Endothelial cell of umbilical vein (primary cell): ENCODE results near the gene CCDC102B. TPM values are rescaled to one million over a fixed set of nuclear protein-coding genes. Genes with fewer than 3 reads are reported as not detected.

Source experiments
- BruUV-seq: library from RNA; stranded (reverse); fragments of 400-500 nt; replicated peaks from 2 replicates; lab custom pipeline; 2021; lab: Mats Ljungman, UMichigan
- CTCF ChIA-PET: fragments of 300-600, 350-600 bp; sonication (Branson Sonifier 250); formaldehyde crosslinking; loops from one replicate; lab custom pipeline; 2021; ENCODE audit warnings: antibody characterized with exemption, inconsistent platforms; lab: Charles Lee
- POLR2A ChIA-PET: fragments of 300-600, 350-600 bp; sonication (Branson Sonifier 250); formaldehyde crosslinking; loops from one replicate; lab custom pipeline; 2021; ENCODE audit warnings: antibody characterized with exemption, inconsistent platforms; lab: Charles Lee
- DNase-seq: peaks from one replicate; pipeline ENCODE4 v3.0.0-alpha.2; 2011; ENCODE audit warnings: low read depth, low spot score
- FAIRE-seq: peaks from 2 replicates; lab custom pipeline; 2011; peaks lifted over from hg19 to GRCh38; lab: Jason Lieb, UNC
- H2AFZ ChIP-seq: 2 replicates; pipeline ENCODE4 v1.6.0; 2012; ENCODE audit warnings: low read depth, low read length, control low read depth, inconsistent platforms
- H3K27ac ChIP-seq: 2 replicates; pipeline ENCODE4 v1.5.1; 2011; ENCODE audit warnings: low read depth, mild to moderate bottlenecking, control low read depth, low read length, moderate library complexity; ENCODE audit not compliant: insufficient read depth
- H3K27me3 ChIP-seq, 2 experiments: 2 replicates each; pipeline versions ENCODE4 v1.6.0 to v1.6.1; 2011; ENCODE audit warnings: low read length in 2 of 2, mixed read lengths in 1 of 2; ENCODE audit not compliant: control insufficient read depth in 2 of 2, insufficient read depth in 2 of 2
- H3K36me3 ChIP-seq, 2 experiments: 2 replicates in 1 of 2; 3 replicates in 1 of 2; pipeline ENCODE4 v1.5.1; 2011; ENCODE audit warnings: low read length in 2 of 2, mild to moderate bottlenecking in 1 of 2, moderate library complexity in 1 of 2; ENCODE audit not compliant: control insufficient read depth in 2 of 2, insufficient read depth in 2 of 2; ENCODE audit errors: extremely low read depth in 1 of 2
- H3K4me1 ChIP-seq: 3 replicates; pipeline ENCODE4 v1.5.1; 2011; ENCODE audit warnings: mild to moderate bottlenecking, low read length; ENCODE audit not compliant: control insufficient read depth, insufficient read depth; ENCODE audit errors: extremely low read depth
- H3K4me2 ChIP-seq: 2 replicates; pipeline ENCODE4 v1.6.1; 2011; ENCODE audit warnings: low read length, control low read depth, mixed read lengths; ENCODE audit not compliant: insufficient read depth
- H3K4me3 ChIP-seq, 3 experiments: fragments of 200-600 bp in 1 of 3; sonication (generic), shearing (Covaris generic) in 1 of 3; replicated peaks in 1 of 3; 2 replicates each; pipeline ENCODE4 v1.5.1; 2011 to 2016; ENCODE audit warnings: control low read depth in 3 of 3, low read length in 3 of 3, mild to moderate bottlenecking in 2 of 3, inconsistent platforms in 1 of 3, low read depth in 1 of 3, moderate library complexity in 1 of 3; ENCODE audit not compliant: insufficient read depth in 1 of 3
- H3K79me2 ChIP-seq: 2 replicates; pipeline ENCODE4 v1.6.0; 2012; ENCODE audit warnings: low read length, inconsistent platforms; ENCODE audit not compliant: control insufficient read depth, insufficient read depth
- H3K9ac ChIP-seq: replicated peaks from 2 replicates; pipeline ENCODE3; 2011; ENCODE audit warnings: low read length, control low read depth; ENCODE audit not compliant: insufficient read depth; ENCODE audit errors: extremely low read depth
- H3K9me1 ChIP-seq: replicated peaks from 3 replicates; pipeline ENCODE4 v1.6.0; 2011; ENCODE audit warnings: mild to moderate bottlenecking, low read length; ENCODE audit not compliant: control insufficient read depth, insufficient read depth; ENCODE audit errors: extremely low read depth
- H3K9me3 ChIP-seq: replicated peaks from 2 replicates; pipeline ENCODE4 v1.5.1; 2012; ENCODE audit warnings: low read length, inconsistent platforms; ENCODE audit not compliant: control insufficient read depth, insufficient read depth
- H4K20me1 ChIP-seq: replicated peaks from 2 replicates; pipeline ENCODE3; 2011; ENCODE audit warnings: mild to moderate bottlenecking, low read length; ENCODE audit not compliant: control insufficient read depth, insufficient read depth; ENCODE audit errors: extremely low read depth
- EZH2 ChIP-seq: IDR thresholded peaks from 2 replicates; pipeline ENCODE4 v1.6.1; 2012; ENCODE audit warnings: borderline replicate concordance, low read depth, mild to moderate bottlenecking, moderate library complexity, low read length, inconsistent platforms; ENCODE audit not compliant: severe bottlenecking
- FOS ChIP-seq: IDR thresholded peaks from 2 replicates; pipeline ENCODE4 v1.6.1; 2011; ENCODE audit warnings: mild to moderate bottlenecking, low read length, moderate library complexity, borderline replicate concordance; ENCODE audit not compliant: insufficient read depth
- JUN ChIP-seq: IDR thresholded peaks from 2 replicates; pipeline ENCODE4 v1.6.1; 2011; ENCODE audit warnings: borderline replicate concordance, low read depth; ENCODE audit not compliant: insufficient read length, insufficient read depth
- MYC ChIP-seq: IDR thresholded peaks from one replicate; pipeline ENCODE4 v1.6.1; 2011; ENCODE audit warnings: mild to moderate bottlenecking, low read depth, low read length
- POLR2A ChIP-seq: IDR thresholded peaks from 2 replicates; pipeline ENCODE4 v1.6.1; 2012; ENCODE audit warnings: low read depth, mild to moderate bottlenecking, control low read depth, low read length
- POLR2AphosphoS5 ChIP-seq: IDR thresholded peaks from 2 replicates; pipeline ENCODE4 v1.6.1; 2012; ENCODE audit warnings: low read depth, mild to moderate bottlenecking, control low read depth, low read length, moderate library complexity; ENCODE audit not compliant: insufficient read depth
- dilution Hi-C: fragments of 300-500 bp; cut with MboI; formaldehyde crosslinking; loops from one replicate; pipeline ENCODE4 v1.15.0; 2019; ENCODE audit warnings: low sequenced_read_pairs; ENCODE audit not compliant: extremely low pct_ligation_motif_present
- intact Hi-C: fragments of 100-400 bp; cut with micrococcal nuclease; formaldehyde crosslinking; loops from one replicate; pipeline ENCODE4 v1.10.0; 2022
- polyA plus RNA-seq, 4 experiments: library from polyadenylated mRNA; depleted of rRNA in 3 of 4; stranded (reverse) in 3 of 4; unstranded in 1 of 4; fragments of >200 nt; gene quantifications; 2 replicates each; pipeline versions ENCODE4 v1.2.1 to v1.2.3, GENCODE V29; 2011 to 2012; ENCODE audit warnings: missing spikeins in 1 of 4
- total RNA-seq: library from RNA; stranded (reverse); gene quantifications from 2 replicates; pipeline ENCODE4 v1.2.3, GENCODE V29; 2021
- TF ChIP-seq, protein P1 (sequence below): IDR thresholded peaks from 2 replicates; pipeline ENCODE4 v1.6.1; 2011; ENCODE audit not compliant: insufficient read depth, insufficient read length
- TF ChIP-seq, protein P2 (sequence below), 2 donors: IDR thresholded peaks; 1 replicate in 1 of 2; 2 replicates in 1 of 2; pipeline ENCODE4 v1.5.1; 2011; ENCODE audit warnings: low read length in 2 of 2, mild to moderate bottlenecking in 2 of 2, moderate library complexity in 2 of 2, control low read depth in 1 of 2, inconsistent platforms in 1 of 2, low read depth in 1 of 2; ENCODE audit not compliant: insufficient read depth in 1 of 2; ENCODE audit errors: extremely low read depth in 1 of 2

CCDC102B gene
- total and polyA plus RNA-seq, 2 donors (not counting 3 experiments of a cell fraction or from before 2014, with no cell fraction given), result 0.21 to 0.62 TPM

DNA sequence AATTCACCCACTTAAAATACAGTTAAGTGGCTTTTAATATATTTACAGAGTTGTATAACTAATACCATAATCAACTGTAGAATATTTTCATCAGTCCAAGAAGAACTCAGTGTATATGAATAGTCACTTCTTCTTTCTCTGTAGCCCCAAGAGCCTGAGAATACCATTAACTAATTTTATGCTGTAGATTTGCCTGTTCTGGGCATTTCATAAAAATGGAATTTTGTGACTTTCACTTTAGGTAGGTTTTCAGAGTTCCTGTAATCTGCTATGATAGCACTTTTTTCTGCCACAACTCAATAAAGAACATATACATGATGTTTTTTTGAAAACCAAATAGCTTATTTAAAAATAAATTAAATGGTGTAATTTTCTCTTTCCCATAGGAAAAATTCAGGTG, 57.6 kb downstream of the CCDC102B start:
- dilution Hi-C loops, result no loop called here

More for the DNA sequence above, 57.6 kb downstream of the CCDC102B start:
- no peak for FAIRE-seq
- H3K27me3 ChIP-seq, result no peaks in the 10 kb centered on the region
- POLR2A ChIA-PET, result no interaction called here
- H3K9me3 ChIP-seq, result no peaks in the 10 kb centered on the region
- no peak overlapping the region for H2AFZ ChIP-seq
- H4K20me1 ChIP-seq, result no peaks in the 10 kb centered on the region
- no peak overlapping the region for H3K9ac ChIP-seq
- intact Hi-C loops, result no loop called here
- CTCF ChIA-PET, result interaction anchor here (1.4 to 2.0 kb wide), 3 partner anchors 8 to 64 kb away, joined by 3 to 9 read pairs (median 3); no protein-coding TSS in a partner anchor
- H3K4me1 ChIP-seq, result no peaks in the 10 kb centered on the region
- H3K36me3 ChIP-seq, result no peaks in the 10 kb centered on the region
- H3K4me2 ChIP-seq, result no peak overlapping the region
- DNase-seq, result no peak
- no TSS peak for BruUV-seq
- H3K27ac ChIP-seq, result no peak overlapping the region
- no peak overlapping the region for H3K4me3 ChIP-seq
- TF ChIP-seq POLR2AphosphoS5, result no peak
- no peak for TF ChIP-seq POLR2A
- TF ChIP-seq, protein P1, sequence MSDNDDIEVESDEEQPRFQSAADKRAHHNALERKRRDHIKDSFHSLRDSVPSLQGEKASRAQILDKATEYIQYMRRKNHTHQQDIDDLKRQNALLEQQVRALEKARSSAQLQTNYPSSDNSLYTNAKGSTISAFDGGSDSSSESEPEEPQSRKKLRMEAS, result no peak
- TF ChIP-seq EZH2, result no peak
- TF ChIP-seq FOS, result no peak
- no peak for TF ChIP-seq MYC
- TF ChIP-seq, protein P2, sequence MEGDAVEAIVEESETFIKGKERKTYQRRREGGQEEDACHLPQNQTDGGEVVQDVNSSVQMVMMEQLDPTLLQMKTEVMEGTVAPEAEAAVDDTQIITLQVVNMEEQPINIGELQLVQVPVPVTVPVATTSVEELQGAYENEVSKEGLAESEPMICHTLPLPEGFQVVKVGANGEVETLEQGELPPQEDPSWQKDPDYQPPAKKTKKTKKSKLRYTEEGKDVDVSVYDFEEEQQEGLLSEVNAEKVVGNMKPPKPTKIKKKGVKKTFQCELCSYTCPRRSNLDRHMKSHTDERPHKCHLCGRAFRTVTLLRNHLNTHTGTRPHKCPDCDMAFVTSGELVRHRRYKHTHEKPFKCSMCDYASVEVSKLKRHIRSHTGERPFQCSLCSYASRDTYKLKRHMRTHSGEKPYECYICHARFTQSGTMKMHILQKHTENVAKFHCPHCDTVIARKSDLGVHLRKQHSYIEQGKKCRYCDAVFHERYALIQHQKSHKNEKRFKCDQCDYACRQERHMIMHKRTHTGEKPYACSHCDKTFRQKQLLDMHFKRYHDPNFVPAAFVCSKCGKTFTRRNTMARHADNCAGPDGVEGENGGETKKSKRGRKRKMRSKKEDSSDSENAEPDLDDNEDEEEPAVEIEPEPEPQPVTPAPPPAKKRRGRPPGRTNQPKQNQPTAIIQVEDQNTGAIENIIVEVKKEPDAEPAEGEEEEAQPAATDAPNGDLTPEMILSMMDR (IDR thresholded peaks at IDR 0.05; ENCODE audit: extremely low read depth in 1 of 2, insufficient read depth in 1 of 2, low read depth in 1 of 2, low read length in 2 of 2), result no peak
- TF ChIP-seq JUN, result no peak
- H3K9me1 ChIP-seq, result no peaks in the 10 kb centered on the region
- no peaks in the 10 kb centered on the region for H3K79me2 ChIP-seq
